LHCN-M2 (cell line): ENCODE data around the gene C9orf57. TPM values are rescaled to one million over a fixed set of nuclear protein-coding genes. Genes with fewer than 3 reads are reported as not detected.
"Not testable (repeated sequence)": the region's sequence is repeated elsewhere in the genome, so short reads cannot be mapped to it uniquely, and the experiment has no call there.

Experiments
- DNase-seq: peaks from one replicate; pipeline ENCODE4 v3.0.0-alpha.2; 2012; ENCODE audit warnings: low read depth
- polyA plus RNA-seq: library from polyadenylated mRNA; unstranded; fragments of >200 nt; gene quantifications from one replicate; pipeline ENCODE4 v1.2.1, GENCODE V29; 2012; ENCODE audit warnings: missing spikeins
- total RNA-seq: library from RNA; depleted of rRNA; stranded (reverse); fragments of >200 nt; gene quantifications from 2 replicates; pipeline ENCODE4 v1.2.3, GENCODE V29; 2014; rRNA removed

Gene C9orf57, protein sequence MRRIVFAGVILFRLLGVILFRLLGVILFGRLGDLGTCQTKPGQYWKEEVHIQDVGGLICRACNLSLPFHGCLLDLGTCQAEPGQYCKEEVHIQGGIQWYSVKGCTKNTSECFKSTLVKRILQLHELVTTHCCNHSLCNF
- total RNA-seq, result not detected in 2 replicates
- not detected for polyA plus RNA-seq

- DNase-seq, result no peak
Measured at GRCh38 chr9:72060513-72060912, at the start of gene C9orf57. Gene C9orf57, minus strand, starts transcription at chr9:72060613. Its CDS starts 1,282 bp downstream, at chr9:72059331.

DNA sequence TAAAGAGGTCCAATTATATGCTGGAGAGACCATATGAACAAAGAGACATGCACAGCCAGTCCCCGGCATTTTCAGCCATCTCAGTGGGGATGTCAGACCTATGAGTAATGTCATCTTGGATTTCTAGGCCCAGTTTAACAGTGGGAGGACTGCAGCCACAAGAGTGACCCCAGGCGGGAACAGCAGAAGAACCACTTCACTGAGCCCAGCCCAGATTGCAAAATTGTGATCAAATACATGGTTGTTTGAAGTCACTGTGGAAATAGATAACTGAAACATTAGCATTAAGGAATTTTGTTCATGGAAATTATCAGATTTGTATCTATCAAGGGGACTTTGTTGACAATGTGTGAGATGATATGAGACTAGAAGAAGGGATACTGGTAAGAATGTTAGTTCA, 42.1 kb upstream of the C9orf57 start:
- DNase-seq, result no peak

DNA sequence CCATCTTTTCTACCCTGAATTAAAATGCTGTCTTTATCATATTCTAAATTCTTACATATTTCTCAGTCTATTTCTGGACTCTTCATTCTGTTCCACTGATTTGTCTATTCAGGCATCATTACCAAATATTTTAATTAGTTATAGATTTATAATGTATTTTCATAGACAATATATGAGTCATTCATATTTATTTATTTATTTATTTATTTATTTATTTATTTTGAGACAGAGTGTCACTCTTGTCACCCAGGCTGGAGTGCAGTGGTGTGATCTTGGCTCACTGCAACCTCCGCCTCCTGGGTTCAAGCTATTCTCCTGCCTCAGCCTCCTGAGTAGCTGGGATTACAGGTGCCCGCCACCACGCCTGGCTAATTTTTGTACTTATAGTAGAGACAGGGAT, 35.1 kb upstream of the C9orf57 start:
- DNase-seq, result not testable (repeated sequence)

DNA sequence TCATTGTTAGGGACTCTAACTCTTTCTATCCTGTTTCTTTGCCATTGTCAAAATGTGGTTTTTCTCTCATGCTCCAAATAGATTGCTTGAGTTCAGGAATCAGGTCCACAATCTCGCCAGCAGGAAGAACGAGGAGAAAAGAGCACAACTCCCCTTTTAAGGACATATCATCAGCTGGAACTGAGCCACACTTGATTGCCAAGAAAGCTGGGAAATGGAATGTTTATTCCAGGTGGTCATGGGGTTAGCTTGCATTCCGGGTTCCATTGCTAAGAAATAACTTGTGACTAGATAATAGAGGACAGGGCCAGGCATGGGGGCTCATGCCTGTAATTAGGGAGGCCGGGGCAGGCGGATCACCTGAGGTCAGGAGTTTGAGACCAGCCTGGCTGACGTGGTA, 32.4 kb upstream of the C9orf57 start:
- DNase-seq, result no peak

DNA sequence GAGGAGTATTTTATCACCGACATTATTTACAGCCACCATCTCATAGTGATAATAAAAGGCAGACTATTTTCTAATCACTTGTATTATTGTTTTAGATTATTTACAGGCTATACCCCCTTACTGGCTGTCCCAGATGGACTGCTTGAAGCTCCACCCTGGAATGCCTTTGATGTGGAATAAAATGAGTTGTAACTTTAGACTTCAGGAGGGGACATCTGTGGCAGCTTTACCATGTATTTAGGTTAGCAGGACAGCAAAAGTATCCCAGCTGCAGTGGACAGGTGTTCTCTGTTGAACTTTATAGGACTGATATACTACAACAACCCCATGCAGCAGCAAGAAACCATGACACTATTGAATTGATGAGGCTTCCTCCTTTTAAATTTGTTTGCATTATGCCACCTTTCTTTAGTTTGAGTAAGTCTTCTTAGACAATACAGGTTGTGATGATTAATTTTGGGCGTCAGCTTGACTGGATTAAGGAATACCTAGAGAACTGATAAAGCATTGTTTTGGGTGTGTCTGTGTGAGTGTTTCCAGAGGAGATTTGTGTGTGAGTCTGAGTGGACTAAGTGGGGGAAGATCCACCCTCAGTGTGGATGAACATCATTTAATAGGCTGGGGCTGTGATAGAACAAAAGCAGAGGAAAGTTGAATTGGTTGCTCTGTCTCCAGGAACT, 29.2 kb upstream of the C9orf57 start:
- DNase-seq, result no peak

DNA sequence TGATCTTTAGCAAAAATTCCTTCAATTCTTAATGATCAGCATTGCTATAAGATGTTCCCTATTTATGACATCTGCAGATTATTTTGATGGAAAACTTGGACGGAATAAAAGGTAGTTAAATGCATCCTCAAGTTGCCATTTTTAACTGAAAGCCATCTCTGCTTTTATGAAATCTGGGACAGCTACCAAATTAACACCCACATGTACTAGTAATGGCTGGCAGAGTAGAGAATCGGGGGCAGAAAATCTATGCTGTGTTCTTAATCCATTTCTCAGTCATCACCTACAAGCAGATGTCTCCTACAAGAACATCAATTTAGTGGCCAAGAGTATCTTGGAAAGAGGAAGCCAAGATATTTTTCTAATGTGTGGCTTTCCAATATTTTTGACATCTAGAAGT, 22.1 kb upstream of the C9orf57 start:
- DNase-seq, result no peak

- not testable (repeated sequence) for DNase-seq
Measured at GRCh38 chr9:72074666-72075065, 14.3 kb upstream of the C9orf57 start.

- peak; percentile 25 for DNase-seq
Measured at GRCh38 chr9:72065076-72065475, 4.7 kb upstream of the C9orf57 start.

GRCh38 chr9:72052122-72052521, 8.3 kb downstream of the C9orf57 start:
- no peak for DNase-seq

- DNase-seq, result no peak
Measured at GRCh38 chr9:72048850-72049249, 11.6 kb downstream of the C9orf57 start.

DNA sequence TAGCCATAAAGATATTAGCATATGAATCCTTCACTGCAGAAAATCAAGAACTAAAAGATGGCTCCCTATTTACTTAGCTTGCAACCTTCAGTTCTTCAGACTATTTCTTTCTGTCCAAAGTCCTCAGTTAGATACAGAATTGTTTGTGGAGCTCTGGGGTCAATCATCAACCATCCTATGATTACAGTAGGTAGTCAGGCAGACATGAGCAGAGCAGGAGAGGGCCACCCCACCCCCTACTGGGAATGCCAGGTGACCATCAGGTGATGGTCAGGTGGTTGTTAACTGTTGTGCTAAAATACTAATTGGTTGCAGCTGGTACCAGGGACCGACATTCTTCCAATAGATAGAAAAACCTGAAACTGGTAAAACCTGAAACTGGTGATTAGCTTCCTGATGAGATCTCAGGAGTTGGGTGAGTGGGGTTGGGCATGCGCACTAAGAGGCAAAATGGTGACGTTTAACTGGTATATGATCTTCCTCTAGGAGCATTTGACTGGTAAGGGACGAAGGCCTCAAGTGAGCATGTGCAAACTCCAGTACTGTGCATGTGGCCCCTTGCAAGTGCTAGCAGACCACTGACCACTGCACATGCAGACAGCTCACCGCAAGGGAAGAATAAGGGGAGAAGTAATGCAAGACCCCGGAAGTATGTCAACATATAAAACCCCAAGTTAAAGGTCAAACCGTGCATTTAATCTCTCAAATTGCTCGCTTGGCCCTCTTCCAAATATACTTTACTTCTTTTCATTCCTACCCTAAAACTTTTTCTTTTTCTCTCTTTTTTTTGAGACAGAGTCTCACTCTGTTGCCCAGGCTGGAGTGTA, 13.6 kb downstream of the C9orf57 start:
- DNase-seq, result no peak

DNA sequence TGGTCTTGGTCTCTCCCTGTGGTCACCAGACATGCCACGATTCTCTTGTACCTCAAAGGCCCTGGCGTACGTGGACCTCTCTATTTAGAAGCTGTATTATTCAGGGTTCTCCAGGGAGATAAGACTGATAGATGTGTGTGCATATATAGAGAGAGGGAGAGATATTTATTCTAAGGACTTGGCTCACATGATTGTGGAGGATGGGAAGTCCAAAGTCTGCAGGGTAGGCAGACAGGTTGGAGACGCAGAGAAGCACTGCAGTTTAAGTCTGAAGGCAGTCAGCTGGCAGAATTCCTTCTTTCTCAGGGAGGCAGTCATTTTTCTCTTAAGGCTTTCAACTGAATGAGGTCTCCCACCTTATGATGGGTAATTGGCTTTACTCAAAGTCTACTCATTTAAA, 16.3 kb downstream of the C9orf57 start:
- no peak for DNase-seq

- no peak for DNase-seq
Measured at GRCh38 chr9:72043576-72043975, 16.8 kb downstream of the C9orf57 start.

- no peak for DNase-seq
Measured at GRCh38 chr9:72042928-72043327, 17.5 kb downstream of the C9orf57 start.

GRCh38 chr9:72041775-72042194, 18.6 kb downstream of the C9orf57 start:
- DNase-seq, result peak; percentile 36

- DNase-seq, result no peak
Measured at GRCh38 chr9:72041369-72041768, 19.0 kb downstream of the C9orf57 start.

DNA sequence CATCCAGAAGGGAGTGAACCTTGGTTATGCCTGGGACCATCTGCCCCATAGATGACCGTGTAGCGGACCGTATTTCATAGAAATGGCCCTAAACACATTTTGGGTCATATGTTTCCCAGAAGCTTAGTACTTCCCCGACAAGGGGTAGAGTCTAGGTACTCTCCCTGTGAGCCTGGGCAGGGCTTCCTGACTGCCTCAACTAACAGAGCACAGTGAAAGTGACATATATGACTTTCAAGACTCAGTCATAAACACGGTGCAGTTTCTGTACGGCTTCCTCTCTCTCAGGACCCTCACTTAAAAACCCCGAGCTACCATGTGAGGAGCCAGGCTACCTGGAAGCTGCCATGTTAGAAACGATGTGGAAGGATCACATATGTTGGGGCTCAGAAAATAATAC, 20.9 kb downstream of the C9orf57 start:
- DNase-seq, result no peak

GRCh38 chr9:72038890-72039410, 21.5 kb downstream of the C9orf57 start:
- DNase-seq, result peak; percentile 60

DNA sequence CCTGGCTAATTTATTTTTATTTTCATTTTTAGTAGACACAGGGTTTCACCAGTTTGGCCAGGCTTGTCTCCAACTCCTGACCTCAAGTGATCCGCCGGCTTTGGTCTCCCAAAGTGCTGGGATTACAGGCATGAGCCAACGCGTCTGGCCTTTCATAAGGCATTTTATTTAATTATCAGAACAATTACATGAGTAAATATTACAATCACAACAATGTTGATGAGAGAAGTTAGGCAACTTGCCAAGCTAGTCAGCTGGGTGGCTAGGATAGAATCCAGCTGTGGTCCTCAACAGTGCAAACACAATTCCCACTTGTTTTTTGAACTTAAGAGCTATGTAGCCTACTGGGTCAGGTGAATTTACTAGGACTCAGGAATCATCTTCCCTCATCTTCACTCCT, 22.0 kb downstream of the C9orf57 start:
- DNase-seq, result no peak

DNA sequence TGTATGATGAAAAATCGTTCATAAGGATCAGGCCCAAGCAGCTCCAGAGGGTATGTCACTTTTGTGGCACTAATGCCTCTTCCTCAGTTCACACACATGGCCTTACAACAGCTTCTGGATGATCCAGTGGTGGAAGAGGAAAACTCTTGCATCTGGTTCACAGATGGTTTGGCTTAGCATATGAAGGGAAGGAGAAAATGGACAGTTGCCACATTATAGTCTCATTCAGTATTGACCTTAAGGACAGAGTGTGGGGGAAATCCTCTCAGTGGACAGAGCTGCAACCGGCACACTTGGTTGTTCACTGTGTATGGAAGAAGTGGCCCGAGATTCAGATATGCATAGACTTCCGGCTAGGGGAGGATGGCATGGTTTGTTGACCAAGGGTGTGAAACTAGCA, 22.8 kb downstream of the C9orf57 start:
- no peak for DNase-seq

DNA sequence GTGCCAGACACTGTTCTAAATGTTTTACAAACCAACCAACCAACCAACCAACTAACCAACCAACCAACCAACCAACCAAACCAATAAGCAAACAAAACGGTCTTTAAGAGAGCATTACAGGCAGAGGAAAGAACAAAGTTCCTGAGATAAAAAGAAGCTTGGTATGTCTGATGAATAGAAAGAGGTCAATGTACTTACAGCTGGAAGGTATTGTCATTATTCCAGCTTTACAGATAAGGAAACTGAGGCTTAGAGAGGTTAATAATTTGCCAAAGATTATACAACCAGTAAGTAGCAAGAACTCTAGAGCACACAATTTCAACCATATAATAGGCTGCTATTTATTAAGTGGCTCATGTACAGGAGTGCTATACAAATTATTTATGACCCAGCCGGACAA, 29.6 kb downstream of the C9orf57 start:
- no peak for DNase-seq

DNA sequence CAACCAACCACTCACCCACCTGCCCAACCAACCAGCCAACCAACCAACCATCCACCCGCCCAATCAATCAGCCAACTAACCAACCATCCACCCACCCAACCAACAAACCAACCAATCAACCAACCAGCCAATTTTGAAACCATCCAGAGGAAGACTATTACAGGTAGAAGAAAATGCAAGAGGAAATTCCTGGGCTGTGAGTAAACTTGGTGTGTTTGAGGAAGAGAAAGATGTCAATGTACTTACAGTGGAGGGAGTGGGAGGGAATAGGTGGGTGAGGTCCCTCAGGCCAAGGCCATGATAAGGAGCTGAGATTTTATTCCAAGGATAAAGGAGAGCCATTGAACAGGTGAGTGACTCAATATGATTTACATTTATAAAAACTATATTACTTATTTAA, 30.4 kb downstream of the C9orf57 start:
- no peak for DNase-seq
